HG03097 (cell line): ENCODE data around the gene PHKA2.
"Not testable (repeated sequence)": the region's sequence is repeated elsewhere in the genome, so short reads cannot be mapped to it uniquely, and the experiment has no call there.

ENCODE experiments used
- ATAC-seq: cut with Tn5 transposase; IDR thresholded peaks from one replicate; pipeline ENCODE4 v1.9.1; 2021; ENCODE audit not compliant: unreplicated experiment, low FRiP score

PHKA2 gene, protein sequence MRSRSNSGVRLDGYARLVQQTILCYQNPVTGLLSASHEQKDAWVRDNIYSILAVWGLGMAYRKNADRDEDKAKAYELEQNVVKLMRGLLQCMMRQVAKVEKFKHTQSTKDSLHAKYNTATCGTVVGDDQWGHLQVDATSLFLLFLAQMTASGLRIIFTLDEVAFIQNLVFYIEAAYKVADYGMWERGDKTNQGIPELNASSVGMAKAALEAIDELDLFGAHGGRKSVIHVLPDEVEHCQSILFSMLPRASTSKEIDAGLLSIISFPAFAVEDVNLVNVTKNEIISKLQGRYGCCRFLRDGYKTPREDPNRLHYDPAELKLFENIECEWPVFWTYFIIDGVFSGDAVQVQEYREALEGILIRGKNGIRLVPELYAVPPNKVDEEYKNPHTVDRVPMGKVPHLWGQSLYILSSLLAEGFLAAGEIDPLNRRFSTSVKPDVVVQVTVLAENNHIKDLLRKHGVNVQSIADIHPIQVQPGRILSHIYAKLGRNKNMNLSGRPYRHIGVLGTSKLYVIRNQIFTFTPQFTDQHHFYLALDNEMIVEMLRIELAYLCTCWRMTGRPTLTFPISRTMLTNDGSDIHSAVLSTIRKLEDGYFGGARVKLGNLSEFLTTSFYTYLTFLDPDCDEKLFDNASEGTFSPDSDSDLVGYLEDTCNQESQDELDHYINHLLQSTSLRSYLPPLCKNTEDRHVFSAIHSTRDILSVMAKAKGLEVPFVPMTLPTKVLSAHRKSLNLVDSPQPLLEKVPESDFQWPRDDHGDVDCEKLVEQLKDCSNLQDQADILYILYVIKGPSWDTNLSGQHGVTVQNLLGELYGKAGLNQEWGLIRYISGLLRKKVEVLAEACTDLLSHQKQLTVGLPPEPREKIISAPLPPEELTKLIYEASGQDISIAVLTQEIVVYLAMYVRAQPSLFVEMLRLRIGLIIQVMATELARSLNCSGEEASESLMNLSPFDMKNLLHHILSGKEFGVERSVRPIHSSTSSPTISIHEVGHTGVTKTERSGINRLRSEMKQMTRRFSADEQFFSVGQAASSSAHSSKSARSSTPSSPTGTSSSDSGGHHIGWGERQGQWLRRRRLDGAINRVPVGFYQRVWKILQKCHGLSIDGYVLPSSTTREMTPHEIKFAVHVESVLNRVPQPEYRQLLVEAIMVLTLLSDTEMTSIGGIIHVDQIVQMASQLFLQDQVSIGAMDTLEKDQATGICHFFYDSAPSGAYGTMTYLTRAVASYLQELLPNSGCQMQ

DNA sequence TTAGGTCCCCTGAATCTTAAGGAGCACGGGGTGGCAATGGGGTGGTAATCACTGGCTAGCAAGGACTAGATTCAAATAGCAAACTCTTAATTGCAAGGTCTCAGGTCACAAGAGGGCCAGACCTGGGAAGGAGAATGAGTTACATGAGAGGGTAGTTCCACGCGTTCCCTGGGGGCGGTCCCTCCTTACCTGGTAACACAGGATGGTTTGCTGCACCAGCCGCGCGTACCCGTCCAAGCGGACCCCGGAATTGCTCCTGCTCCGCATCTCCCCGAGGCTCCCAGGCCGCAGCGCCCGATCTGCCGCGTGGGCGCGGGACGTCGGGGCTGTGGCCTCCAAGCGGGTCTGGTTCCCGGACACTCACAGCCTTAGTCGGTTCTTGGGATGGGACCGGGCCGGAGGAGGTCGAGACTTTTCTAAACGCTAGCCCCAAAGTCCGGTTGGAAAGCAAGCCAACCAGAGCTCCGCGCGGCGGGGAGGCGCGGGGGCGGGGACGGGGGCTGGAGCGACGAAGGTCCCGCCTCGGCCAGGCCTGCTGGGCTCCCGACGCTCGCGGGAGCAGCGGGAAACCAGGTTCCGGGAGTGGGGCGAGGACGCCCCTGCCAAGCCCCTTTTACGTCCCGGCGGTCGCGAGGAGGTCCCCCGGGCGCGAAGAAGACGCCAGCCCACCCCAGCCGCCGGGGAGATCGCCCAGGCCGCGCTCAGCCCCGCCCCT lies at the start of gene PHKA2:
TSS of gene PHKA2 (minus strand) at position 449 of the 715 bp plus-strand sequence. CDS start at position 267, 182 bp downstream.
- ATAC-seq, result peak; percentile 37

GRCh38 chrX:19030805-19031204 lies 46.9 kb upstream of the PHKA2 start:
- no peak for ATAC-seq

GRCh38 chrX:19028560-19028959 lies 44.6 kb upstream of the PHKA2 start:
- no peak for ATAC-seq

DNA sequence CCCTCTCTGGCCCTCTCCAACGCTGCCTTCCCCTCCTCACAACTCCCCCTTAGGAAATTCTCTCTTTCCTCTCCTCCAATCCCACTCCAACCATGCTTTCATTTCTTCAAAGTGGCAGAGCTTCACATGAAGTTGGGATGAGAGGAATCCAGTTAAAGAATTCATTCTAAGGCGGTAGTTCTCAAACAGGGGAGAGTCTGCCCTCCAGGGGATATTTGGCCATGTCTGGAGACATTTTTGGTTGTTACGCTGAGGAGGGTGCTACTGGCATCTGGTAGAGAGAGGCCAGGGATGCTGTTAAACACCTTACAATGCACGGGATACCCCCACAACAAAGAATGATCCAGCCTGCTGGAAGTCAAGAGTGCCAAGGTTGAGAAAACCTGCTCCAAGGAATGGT lies 40.5 kb upstream of the PHKA2 start:
- ATAC-seq, result no peak

DNA sequence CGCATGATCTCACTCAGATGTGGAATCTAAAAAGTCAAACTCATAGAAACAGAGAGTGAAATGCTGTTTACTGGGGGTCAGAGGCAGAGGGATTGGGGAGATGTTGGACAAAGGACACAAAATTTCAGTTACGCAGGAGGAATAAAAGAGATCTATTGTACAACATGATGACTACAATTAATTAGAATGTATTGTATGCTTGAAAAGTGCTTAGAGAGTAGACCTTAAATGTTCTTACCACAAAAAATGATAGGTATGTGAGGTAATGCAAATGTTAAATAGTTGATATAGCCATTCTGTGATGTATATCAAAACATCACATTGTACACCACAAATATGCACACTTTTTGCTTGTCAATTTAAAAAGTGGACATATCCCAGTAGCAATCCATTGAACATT lies 36.1 kb upstream of the PHKA2 start:
- no peak for ATAC-seq

GRCh38 chrX:19017271-19017670 lies 33.4 kb upstream of the PHKA2 start:
- no peak for ATAC-seq

DNA sequence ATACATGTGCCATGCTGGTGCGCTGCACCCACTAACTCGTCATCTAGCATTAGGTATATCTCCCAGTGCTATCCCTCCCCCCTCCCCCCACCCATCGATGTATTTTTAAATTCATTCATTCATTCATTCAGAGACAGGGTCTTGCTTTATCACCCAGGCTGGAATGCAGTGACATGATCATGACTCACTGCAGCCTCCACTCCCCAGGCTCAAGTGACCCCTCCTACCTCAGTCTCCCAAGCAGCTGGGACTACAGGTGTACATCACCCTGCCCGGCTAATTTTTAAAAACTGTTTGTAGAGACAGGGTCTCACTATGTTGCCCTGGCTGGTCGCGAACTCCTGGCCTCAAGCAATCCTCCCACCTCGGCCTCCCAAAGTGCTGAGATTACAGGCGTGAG lies 32.7 kb upstream of the PHKA2 start:
- ATAC-seq, result not testable (repeated sequence)

- no peak for ATAC-seq
Measured at GRCh38 chrX:19007868-19008267, 24.0 kb upstream of the PHKA2 start.

- no peak for ATAC-seq
Measured at GRCh38 chrX:19007011-19007410, 23.1 kb upstream of the PHKA2 start.

- ATAC-seq, result no peak
Measured at GRCh38 chrX:19005909-19006308, 22.0 kb upstream of the PHKA2 start.

DNA sequence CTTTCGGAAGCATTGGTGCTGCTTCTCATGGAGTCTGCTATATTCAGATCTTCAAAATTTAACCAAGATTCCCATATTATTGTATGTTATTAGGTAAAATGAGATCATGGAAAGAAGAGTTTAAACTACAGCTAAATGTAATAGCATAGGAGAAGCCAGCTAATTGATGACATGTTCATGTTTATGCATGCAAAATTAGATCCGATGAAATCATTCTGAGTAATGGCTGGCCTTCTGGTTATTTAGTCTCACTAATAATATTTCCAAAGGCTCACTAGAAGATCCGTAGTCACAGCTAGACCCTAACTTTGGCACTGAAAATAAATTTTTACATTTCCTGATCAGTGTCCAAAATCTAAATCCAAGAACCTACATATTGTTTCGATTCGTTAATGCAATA lies 19.8 kb upstream of the PHKA2 start:
- no peak for ATAC-seq

DNA sequence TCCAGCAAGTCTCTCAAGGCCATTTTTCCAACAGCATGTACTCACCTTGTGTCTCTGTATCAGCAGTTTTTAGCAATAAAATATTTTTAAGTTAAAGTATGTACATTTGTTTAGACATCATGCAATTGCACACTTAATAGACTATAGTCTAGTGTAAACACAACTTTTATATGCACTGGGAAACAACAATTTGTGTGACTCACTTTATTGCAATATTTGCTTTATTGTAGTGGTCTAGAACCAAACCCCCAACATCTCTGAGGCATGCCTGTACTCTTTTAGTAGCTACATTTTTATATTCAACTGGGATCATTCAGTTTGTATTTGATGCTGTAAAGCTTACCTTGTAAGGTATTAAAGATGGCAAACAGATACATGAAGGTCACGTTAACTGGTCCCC lies 14.7 kb upstream of the PHKA2 start:
- no peak for ATAC-seq

- no peak for ATAC-seq
Measured at GRCh38 chrX:18997916-18998315, 14.0 kb upstream of the PHKA2 start.

DNA sequence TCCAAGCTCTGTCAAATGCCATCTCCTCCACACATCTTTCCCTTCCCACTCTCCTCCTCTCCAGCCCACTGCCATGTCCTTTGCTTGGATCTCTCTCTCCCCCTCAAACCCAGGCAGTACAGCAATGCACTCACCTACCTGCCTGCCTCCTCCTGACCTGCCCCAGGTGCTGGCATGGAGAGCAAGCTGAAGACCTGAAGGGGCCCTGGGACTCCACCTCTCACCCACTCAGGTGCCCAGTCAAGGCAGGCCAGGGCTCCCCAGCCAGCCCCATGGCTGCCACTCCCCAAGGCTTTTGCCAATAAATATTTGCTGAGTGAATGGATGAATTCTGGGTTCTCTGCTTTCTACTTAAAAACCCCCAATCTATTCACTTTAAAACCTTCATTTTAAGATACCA lies 12.6 kb upstream of the PHKA2 start:
- ATAC-seq, result no peak

GRCh38 chrX:18995221-18995620 lies 11.3 kb upstream of the PHKA2 start:
- ATAC-seq, result no peak

- no peak for ATAC-seq
Measured at GRCh38 chrX:18994713-18995112, 10.8 kb upstream of the PHKA2 start.

DNA sequence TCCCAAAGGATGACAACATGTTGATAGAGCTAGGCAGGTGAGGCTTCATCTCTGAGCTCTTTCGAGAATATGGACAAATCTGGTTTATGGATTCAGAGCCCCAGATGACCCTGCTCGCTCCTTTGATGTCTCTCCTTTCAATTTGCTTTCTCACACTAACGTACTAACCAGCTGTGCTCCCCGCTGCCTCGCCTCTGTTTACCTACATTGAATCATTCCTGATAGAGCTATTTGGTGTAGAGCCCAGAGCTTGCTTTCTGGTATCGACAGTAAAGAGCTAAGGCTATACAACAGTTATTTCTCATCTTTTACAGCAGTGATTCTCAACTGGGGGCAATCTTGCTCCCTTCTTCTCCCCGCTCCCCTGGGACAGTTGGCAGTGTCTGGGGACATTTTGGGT lies 8.9 kb upstream of the PHKA2 start:
- ATAC-seq, result no peak

DNA sequence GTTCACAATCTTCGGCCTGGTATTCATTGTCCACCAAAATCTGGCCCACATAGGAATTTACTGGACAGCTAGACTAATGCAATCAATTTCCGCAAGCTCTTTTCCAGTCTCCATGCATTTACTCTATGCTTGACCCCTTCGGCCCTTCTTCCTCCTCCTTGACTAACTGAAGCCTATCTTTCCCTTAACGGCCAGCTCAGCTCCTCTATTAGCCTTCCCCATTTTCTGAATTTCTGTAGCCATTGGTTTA lies 1.2 kb upstream of the PHKA2 start:
- ATAC-seq, result no peak

DNA sequence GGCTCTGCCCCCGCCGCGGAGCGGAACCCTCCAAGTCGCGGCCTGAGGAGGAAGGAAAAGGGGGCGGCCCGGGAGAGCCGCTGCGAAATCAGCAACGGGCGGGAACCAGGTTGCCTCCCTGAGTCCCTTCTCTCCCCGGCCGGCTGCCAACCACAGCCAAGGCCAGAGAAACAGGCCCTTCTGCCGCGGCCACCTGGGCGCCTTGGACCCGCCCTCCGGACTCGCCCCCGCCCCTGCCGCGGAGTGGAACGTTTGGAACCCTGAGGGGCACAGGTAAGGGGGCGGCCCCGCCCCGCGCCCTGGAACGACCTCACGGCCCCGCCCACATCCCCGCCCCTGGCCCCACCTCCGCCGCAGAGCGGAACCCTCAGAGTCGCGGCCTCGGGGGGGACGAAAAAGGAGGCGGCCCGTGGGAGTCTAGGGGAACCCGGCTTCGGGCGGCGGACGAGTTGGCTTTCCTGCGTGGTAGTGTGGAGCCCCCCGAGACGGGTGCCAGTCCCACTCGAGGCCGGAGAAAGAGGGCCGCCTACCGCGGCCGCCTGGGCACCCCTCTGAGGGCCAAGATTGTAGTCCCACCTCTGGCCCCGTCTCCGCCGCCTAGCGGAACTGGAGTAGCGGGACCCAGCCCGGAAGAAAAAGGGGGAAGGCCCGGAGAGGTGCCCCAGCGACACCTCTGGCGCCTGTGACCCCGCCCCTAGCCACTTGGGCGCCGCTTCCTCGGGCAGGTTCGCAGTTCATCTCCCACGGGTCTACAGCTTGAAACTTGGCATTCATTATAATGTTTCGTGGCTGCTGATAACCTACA lies 669 bp upstream of the PHKA2 start:
- peak; percentile 82 for ATAC-seq
